Measurements from ENCODE around the gene VSTM2B. TPM values are rescaled to one million over a fixed set of nuclear protein-coding genes. Genes with fewer than 3 reads are reported as not detected.
"Not testable (repeated sequence)": the region's sequence is repeated elsewhere in the genome, so short reads cannot be mapped to it uniquely, and the experiment has no call there.

VSTM2B gene
- not detected in 2 replicates for total RNA-seq

DNA sequence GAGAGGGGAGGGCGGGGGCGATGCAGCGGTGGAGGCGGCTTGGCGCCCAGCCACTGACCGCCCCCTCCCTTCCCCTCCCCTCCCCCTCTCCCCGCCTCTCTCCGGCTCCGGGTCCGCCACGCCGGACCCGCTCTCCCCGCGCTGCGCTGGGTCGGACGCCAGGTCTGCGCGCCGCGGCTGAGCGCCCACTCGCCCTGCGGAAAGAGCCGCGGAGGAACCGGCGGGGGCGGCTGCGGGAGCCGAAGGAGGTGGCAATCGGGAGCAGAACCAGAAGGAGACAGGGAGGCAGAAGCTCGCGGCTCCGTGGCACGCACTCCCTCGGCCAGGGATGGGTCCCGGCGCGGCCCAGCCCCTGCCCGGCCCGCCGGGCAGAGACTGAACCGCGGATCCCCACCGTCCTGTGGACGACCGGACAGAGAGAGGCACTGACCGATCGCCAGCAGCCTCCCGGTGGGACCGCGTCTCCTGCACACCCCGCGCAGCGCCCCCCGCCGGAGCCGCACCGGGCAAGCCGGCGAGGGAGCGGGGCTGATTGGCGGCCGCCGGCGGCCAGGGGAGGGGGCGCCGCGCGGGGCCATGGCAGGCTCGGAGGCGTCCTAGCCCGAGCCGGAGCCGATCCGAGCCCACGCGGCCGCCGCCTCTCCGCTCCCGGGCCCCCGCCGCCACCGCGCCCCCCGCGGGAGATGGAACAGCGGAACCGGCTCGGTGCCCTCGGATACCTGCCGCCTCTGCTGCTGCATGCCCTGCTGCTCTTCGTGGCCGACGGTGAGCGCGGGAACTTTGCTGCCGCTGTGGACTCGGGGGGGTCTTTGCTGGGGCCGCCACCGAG is at the start of gene VSTM2B:
TSS of gene VSTM2B (plus strand) at position 94 of the 829 bp plus-strand sequence. CDS start at position 684, 590 bp downstream.
- intact Hi-C loops (cut with micrococcal nuclease): loop anchor here (5.0 to 10.0 kb wide), 3 partner anchors 191 to 1829 kb away; partner anchors contain the start of gene C19orf12

DNA sequence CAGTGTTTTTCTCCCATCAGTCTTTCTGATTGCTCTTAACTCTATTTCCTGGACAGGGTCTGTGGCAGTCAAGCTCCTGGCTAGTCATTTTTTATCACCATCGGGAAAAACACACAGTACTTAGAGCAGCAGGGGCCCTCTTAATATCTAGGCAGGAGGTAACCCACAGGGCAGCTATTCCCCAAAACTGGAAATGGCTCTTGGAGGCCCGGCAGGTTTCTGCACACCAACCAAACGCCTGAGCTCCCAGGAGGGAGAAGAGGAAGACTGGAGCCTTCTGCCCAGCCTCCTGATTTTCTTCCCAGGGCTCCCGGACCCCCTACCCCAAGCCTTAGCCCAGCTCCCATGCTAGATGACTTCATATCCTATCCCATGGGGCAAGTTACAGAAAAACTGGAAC is 49.3 kb upstream of the VSTM2B start:
- intact Hi-C loops (cut with micrococcal nuclease): no loop called here

DNA sequence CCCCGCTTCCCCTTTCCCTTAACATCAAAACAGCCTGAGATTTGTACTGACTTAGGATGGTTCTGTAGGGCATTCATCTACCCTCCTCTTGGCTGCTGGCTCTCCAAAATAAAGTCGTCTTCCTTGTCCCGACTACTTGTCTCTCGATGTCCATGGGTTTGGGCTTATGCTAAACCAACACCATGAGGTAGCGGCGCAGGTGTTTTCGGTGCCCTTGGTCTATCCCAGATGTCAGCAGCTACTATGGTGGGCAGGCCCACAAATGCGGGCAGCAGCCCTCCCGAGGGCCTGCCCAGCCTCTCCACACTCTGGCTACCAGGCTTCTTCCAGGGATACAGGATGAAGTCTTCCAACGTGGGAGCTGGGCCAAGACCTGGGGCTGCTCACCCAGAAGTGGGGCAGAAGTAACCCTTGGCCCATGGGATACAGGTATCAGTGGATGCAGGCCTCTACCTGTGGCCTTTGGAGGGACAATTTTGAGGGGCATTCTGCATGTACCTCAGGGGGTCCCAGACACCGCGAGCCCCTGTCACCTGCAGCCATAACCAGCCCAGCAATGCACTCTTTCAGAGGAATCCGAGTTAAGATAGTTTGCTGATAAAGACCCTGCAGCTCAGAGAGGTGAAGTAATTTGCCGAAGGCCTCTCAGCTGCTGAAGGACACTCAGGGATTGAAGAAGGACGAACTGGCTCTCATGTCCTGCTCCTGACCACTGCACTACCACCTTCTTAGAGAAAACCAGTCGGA is 47.8 kb upstream of the VSTM2B start:
- intact Hi-C loops (cut with micrococcal nuclease): no loop called here

DNA sequence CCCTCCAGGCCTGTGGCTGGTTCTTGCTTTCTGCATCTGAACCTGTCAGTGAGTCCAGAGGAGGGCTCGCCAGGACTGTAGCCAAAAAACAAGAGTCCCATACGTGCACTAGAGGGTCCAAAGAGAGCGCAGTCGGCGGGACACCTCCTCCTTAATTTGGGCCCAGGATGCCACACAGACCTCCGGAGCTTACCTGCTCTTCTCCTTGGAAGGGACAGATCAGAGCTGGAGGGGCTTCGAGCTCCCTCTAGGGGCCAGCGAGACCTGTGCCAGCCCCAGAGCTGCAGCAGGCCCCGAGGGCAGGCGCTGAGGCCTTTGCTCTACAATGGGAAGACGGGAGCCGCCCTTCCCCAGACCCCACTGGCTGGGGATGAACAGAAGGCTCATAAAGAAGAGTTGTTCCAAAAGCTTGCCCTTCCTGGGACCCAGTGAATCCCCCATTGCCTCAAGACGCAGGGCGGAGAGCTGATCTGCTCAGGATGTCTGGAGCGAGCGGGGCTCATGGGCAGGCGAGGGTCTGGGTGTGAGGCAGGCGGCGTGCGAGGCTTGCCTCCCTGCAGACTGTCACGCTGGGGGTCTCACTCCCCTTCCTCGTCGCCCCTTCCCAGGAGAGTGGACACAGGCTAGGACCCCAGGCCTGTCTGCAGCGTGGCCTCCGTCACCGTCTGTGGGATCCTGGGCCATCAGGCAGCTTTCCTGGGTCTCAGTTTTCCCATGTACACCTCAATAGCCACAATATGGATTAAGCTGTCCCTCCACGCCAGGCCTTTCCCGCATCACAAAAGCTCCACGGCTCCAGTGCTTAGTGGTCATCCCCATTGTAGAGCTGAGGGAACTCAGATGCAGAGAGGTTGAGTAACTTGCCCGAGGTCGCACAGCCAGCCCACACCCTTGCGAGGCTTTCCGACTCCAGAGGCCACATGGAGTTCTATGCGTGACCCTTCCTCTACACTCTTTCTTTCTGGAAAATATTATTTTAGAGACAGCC is 46.9 kb upstream of the VSTM2B start:
- intact Hi-C loops (cut with micrococcal nuclease): no loop called here

DNA sequence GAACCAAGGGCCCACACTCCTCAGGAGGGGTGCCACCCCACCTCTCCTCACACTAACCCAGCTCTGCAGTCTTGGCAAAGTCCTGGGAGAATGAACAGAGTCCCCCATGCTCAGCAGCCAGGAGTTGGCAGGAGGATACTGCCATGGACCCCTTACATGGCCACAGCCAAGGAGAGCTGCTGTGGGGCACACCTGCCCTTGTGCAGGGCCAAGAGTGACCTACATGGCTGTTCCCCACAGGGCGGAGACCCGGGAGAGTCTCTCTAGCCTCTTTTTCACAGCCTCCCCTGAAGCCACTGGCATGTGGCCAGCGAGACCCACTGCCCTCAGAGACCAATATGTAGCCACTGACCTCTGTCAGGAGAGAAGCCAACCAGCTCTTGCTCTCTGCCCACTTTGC is 45.9 kb upstream of the VSTM2B start:
- intact Hi-C loops (cut with micrococcal nuclease): no loop called here

DNA sequence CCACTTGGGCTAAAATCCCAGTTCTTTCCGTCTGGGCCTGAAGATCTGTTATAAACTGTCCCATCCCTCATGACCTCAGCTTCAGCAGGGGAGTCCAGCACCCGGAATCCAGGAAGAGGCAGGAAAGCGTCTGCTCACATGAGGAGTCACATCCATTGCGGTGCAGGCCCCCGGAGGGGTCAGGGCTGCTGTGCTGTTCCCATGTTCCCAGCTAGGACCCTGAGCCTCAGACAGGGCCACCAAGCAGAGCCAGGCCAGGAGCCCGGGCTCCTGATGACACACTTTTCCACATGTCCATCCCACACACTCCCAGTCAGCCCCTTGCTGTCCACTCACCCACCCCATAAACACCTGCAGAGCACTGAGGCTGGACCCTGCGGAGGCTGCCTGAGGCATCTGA is 45.3 kb upstream of the VSTM2B start:
- intact Hi-C loops (cut with micrococcal nuclease): no loop called here

DNA sequence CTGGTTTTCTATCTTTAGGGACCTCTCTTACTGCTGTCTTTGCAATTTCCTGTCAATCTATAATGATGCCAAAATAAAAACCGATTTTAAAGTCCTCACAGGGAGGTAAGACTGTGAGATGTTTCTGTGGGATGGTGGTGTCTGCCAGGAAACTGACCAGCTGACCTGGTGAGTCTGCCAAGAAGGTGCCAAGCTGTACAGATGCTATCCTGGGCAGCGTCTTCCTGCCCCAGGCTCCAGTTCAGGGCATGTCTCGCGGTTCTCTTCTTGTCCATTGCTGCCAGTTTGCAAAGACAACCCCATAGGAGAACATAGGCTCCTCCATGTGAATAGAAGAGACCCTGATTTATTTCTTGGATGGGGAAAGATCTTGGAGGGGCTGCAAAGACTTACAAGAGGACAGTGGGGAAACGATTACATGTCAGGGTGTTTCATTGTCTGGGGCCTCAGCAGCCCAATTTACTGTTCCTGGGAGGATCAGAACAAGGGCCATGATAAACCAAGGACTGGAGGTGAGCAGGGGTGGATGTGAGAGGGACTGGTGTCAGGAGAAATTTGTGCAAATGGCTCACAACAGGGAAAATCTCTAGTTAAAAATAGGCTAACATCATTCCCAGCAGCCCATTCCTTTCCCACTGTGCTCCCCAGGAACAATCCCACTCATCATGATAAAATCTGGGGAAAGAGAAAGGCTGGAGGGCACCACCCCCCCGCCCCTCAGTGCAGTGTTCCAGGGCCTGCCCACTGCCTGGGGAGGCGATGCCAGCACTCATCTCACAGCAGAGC is 42.7 kb upstream of the VSTM2B start:
- intact Hi-C loops (cut with micrococcal nuclease): no loop called here

DNA sequence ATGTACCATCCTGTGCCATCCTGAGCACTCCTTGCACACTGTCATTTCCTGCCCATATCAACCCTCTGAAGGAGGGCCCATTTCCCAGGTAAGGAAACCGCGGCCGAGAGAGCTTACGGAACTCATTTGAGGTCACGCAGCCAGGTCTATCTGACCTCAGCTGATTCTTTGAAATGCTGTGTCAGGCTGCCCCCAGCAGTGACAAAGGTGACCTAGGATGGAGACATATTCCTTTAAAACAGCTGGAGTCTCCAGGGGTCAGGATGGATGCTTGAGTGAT is 42.2 kb upstream of the VSTM2B start:
- intact Hi-C loops (cut with micrococcal nuclease): no loop called here

DNA sequence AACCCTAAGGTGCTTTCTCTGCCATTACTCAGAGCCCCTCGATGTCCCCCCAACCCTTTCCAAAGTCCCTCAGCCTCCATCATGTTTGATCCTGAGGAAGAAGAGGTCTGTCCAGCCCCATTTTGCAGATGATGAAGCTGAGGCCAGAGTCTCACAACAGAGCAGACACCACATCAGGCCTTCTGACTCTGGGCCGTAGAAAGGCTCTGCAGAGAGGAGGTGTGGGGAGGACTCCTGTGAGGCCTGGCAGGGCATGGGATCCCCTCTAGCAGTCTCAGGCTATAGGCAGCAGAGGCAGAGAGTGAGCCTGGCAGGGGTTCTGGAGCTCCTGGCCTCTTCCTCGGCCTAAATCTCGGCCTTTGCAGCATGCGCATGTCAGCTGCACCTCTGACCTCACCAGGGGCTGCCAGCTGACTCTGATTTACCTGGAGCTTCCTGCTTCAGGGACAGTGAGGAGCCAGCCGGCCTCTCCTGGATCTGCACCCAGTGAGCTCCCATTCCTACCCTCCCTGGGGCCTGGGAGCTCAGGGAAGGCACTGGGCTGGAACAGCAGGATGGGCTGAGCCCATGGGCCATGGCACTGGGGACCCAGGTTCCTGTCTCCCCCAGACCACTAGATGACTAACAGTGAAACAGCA is 41.7 kb upstream of the VSTM2B start:
- intact Hi-C loops (cut with micrococcal nuclease): no loop called here

DNA sequence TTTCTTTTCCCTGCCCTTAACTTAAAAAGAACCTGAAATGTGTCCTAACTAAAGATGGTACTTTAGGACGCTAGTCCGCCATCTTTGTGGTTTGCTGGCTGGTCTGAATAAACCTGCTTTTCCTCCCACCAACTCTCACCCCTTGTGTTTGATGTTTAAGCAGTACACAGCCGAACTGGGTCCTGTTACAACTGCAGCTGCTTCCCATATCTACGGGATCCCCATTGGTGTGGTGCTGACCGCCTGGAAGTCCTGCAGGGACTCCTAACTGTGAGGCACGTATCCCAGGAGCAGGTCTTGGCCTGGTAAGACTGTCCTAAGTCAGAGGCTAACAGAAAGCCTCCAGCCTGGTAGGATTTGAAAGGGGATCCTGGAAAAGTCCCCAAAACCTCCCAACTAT is 40.9 kb upstream of the VSTM2B start:
- intact Hi-C loops (cut with micrococcal nuclease): no loop called here

DNA sequence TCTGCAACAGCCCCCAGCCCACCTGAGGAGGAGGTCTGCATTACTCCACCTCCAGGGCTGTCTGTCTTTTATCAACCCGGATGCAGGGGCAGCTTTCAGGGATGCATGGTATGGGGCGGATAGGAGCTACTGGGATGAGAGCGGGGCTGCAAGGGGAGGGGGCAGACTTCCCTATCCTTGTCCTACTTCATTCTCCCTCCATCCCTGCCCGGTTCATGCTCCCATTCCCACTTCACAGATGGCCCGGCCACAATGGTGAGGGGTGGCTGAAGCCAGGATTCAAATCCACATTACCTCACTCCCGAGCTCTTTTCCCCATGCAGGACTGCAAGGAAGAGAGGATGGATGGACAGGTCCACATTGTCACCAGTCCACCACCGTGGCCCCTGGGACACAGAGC is 40.5 kb upstream of the VSTM2B start:
- intact Hi-C loops (cut with micrococcal nuclease): no loop called here

DNA sequence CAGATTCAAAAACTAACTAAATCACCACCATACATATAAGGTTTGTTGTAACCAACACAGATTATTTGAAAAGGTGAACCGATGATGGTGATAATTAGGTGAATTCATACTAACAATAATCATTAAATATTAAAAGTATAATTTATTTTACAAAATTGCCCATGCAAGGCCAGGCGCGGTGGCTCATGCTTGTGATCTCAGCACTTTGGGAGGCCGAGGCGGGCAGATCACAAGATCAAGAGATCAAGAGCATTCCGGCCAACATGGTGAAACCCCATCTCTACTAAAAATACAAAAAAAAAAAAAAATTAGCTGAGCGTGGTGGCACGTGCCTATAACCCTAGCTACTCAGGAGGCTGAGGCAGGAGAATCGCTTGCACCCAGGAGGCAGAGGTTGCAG is 38.8 kb upstream of the VSTM2B start:
- intact Hi-C loops (cut with micrococcal nuclease): not testable (repeated sequence)

DNA sequence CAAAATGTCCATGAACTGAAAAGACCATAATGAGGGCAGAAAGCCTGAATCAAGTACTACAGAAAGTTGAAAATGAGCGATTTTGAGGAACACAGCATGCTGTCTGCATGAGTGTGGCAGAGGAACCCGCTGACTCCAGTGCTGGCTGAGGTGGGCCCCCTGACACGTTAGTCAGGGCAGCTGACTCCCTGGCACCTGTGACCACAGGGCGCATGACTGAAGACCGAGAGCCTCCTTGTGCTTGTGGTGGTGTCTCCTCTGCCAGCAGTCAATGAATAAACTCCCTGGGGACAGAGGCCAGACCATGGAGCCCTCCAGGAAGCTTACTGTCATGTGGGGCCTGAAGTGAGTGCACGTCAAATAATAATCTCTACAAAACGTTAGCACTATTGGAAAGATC is 38.4 kb upstream of the VSTM2B start:
- intact Hi-C loops (cut with micrococcal nuclease): no loop called here

DNA sequence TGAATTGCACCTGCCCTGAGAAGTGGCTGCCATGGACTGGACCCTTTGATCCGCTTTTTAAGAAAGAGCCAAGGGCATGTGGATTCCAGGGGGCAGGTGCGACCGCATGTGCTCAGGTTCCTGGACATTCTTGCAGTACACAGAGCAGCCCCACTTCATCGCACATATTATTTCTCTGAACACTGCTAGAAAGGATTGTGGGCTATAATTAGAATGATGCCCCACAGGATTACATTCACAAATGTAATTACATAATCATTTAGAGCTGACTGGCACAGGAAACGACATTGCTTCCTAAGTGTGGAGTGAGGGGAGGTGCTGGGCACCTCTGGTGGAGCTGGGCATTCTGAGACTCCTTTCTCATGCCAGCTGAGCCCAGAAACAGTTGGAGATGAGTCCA is 37.5 kb upstream of the VSTM2B start:
- intact Hi-C loops (cut with micrococcal nuclease): no loop called here

DNA sequence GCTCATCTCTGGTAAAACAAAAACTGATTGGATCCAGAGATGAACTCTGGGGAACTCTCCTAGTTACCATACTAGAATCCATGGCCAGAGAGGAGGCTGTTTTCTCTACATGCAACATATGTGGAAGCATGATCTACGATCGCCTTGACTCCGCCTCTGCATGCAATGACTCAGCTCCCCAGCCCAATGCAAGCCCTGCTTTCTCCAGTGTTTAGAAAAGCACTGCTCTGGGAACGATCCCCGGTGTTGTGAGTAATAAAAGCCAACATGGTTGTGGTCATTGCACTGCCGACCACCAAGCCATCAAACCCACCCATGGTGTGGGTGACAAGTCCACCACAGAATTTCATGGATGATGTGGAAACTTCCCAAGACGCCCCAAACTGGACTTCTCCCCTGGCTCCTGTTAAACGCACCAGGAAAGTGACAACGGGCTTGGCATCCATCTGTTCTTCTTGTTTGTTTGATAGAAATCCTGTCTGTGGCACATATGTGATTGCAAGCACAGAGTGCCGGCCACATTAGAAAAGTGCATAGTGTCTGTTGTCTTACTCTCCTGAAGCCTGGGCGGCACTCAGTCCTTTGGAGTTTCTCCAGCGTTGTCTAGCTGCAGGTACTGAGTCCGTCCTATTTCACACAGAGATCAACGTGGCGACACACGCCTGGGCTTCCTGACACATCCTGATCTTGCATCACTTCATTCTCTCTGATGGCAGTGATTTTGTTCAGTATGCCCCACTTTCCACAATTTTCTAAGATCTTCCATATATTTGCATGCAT is 36.4 kb upstream of the VSTM2B start:
- intact Hi-C loops (cut with micrococcal nuclease): no loop called here

DNA sequence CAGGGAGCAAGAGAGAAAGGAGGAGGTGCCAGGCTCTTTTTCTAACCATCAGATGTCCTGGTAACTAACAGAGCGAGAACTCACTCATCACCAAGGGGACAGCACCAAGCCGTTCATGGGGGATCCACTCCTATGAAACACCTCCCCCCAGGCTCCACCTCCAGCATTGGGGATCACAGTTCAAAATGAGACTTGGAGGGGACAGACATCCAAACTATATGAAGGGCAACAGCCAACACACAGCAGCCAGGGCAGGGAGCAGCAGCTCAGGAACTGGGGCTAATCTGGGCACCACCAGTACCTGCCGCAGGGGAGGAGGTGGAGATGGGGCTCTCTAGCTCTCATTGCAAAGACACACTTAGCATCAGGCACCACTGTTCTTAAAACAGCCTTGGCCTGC is 34.3 kb upstream of the VSTM2B start:
- intact Hi-C loops (cut with micrococcal nuclease): no loop called here

DNA sequence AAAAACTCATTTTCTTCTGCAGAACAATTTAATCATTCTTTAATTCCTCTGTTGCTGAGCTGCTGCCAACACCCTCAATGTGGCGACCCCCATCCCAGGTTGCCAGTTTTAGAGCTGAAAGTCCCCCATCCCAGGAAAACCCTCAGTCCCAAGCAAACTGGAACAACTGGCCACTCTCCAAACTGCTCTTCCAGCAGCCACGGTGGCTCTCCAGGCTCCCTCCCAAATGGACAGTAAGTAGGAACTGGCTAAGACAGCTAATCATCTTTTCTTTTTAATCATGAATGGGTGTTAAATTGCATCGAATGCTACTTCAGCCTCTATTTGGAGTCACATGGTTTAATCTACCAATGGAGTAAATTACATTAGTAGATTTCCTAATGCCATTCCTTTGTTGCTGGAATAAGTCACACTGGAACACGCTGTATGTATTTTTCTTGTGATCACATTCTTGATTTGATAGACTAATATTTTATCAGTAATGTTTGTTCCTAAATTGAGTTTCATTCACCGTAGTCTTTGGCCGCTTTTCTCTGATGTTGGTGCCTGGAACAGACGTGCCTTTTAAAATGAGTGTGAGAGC is 33.7 kb upstream of the VSTM2B start:
- intact Hi-C loops (cut with micrococcal nuclease): no loop called here

DNA sequence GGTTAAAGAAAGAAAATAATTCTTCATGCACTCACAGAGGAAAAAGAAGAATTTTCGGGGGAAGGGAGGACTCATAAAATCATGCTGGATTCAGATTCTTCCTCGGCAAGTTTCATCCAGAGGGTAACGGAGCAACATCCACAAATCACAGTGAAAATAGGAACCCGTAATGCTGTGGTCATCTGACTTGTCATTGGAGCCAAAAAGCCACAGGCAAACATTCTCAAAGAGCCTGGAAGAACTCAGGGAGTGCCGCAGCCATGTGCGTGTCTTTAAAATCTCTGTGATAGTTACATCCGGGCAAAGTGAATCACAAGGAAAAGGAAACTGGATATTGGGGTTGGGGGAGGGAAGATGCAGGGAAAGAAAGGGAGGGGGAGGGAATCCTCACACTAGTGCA is 33.0 kb upstream of the VSTM2B start:
- intact Hi-C loops (cut with micrococcal nuclease): no loop called here

DNA sequence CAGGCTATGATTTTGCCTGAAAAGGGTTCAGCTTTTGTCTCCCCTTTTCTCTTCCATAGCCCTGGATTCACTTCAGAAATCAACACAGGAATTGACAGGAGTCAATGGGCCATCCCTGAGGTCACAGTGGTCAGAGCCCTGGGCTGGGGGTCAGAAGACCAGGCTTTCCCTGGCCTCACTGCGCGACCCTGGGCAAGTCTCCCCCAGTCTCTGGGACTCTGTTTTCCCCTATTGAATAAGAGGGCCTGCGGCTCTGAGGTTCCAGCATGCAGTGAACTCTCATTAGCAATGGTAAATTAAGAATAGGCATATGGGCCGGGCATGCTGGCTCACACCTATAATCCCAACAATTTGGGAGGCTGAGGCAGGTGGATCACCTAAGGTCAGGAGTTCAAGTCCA is 30.7 kb upstream of the VSTM2B start:
- intact Hi-C loops (cut with micrococcal nuclease): no loop called here
